Tibial nerve (tissue), 4 donors: ENCODE data around the gene PPP6R2. TPM values are rescaled to one million over a fixed set of nuclear protein-coding genes. Genes with fewer than 3 reads are reported as not detected.

Experiments
- DNase-seq, 2 donors: peaks; one replicate each; pipeline ENCODE4 v3.0.0-alpha.2; 2019; ENCODE audit warnings: low spot score in 2 of 2
- H3K27ac ChIP-seq, 4 donors: fragments of 200-600 bp; sonication (generic) in 3 of 4; one replicate each; pipeline ENCODE4 v1.5.1; 2017 to 2019; ENCODE audit warnings: mild to moderate bottlenecking in 1 of 4
- H3K27me3 ChIP-seq, 2 donors: fragments of 200-600 bp; sonication (generic) in 1 of 2; one replicate each; pipeline versions ENCODE4 v1.5.1 to v1.6.0; 2017 to 2019
- H3K36me3 ChIP-seq, 3 donors: fragments of 200-600 bp; sonication (generic); one replicate each; pipeline ENCODE4 v1.5.1; 2018 to 2019
- H3K4me1 ChIP-seq, 4 donors: fragments of 200-600 bp; sonication (generic) in 3 of 4; one replicate each; pipeline ENCODE4 v1.5.1; 2017 to 2019
- H3K4me3 ChIP-seq, 4 donors: fragments of 200-600 bp; sonication (generic) in 3 of 4; one replicate each; pipeline ENCODE4 v1.5.1; 2017 to 2019; ENCODE audit warnings: mild to moderate bottlenecking in 1 of 4, moderate library complexity in 1 of 4
- H3K9me3 ChIP-seq, 4 donors: fragments of 200-600 bp; sonication (generic) in 3 of 4; one replicate each; pipeline ENCODE4 v1.5.1; 2017 to 2019
- CTCF ChIP-seq, 5 experiments: fragments of 200-600 bp in 3 of 5; fragments of 450-650 bp in 2 of 5; sonication (generic) in 3 of 5; IDR thresholded peaks; one replicate each; pipeline ENCODE4 v1.5.1; 2016 to 2019; ENCODE audit warnings: antibody characterized with exemption in 5 of 5, mild to moderate bottlenecking in 3 of 5, moderate library complexity in 2 of 5
- EP300 ChIP-seq, 2 donors: sonication (generic); formaldehyde crosslinking; IDR thresholded peaks; one replicate each; pipeline ENCODE4 v1.6.1; 2017; ENCODE audit warnings: antibody characterized with exemption in 2 of 2, mild to moderate bottlenecking in 1 of 2
- POLR2A ChIP-seq, 2 donors: fragments of 450-650 bp; IDR thresholded peaks; one replicate each; pipeline ENCODE4 v1.6.1; 2017; ENCODE audit warnings: antibody characterized with exemption in 2 of 2, mild to moderate bottlenecking in 2 of 2, moderate library complexity in 2 of 2
- WGBS, 2 donors: methylation state at CpG; one replicate each; pipeline ENCODE4 v1.1.5; 2018; 5-methylcytosine and 5-hydroxymethylcytosine counted together
- total RNA-seq, 4 donors: library from RNA; depleted of rRNA; stranded (reverse); fragments of >200 nt; gene quantifications; one replicate each; pipeline ENCODE4 v1.1.0, GENCODE V29; 2016

PPP6R2 gene
- total RNA-seq, 4 donors from 2014 or later: 55.9 to 112 (median 76.7) TPM

- Histone ChIP-seq H3K4me3 (no peak overlapping the region), H3K36me3 (peaks cover 0 to 16% (median 0%) of the 10 kb centered on the region in 3 donors), H3K27me3 (no peaks in the 10 kb centered on the region), H3K4me1 (peaks cover 0 to 31% (median 5%) of the 10 kb centered on the region in 4 donors), H3K9me3 (no peaks in the 10 kb centered on the region), H3K27ac (no peak overlapping the region)
- no peak for TF ChIP-seq POLR2A (IDR thresholded peaks at IDR 0.05)
- TF ChIP-seq EP300 (IDR thresholded peaks at IDR 0.05): no peak
- TF ChIP-seq CTCF (IDR thresholded peaks at IDR 0.05): no peak
- WGBS, 2 donors: 82% methylated on average over 8 of the region's 8 CpGs
- DNase-seq: no peak
Measured at GRCh38 chr22:50347157-50347556, 4.0 kb downstream of the PPP6R2 start.

GRCh38 chr22:50348058-50348457, 4.9 kb downstream of the PPP6R2 start:
- no peak for TF ChIP-seq CTCF (IDR thresholded peaks at IDR 0.05)
- no peak for TF ChIP-seq POLR2A (IDR thresholded peaks at IDR 0.05)
- TF ChIP-seq EP300 (IDR thresholded peaks at IDR 0.05): no peak
- Histone ChIP-seq H3K9me3 (no peaks in the 10 kb centered on the region), H3K27me3 (no peaks in the 10 kb centered on the region), H3K27ac (no peak overlapping the region), H3K4me3 (no peak overlapping the region), H3K36me3 (peaks cover 0 to 25% (median 0%) of the 10 kb centered on the region in 3 donors), H3K4me1 (peaks cover 0 to 23% (median 2%) of the 10 kb centered on the region in 4 donors)
- no peak for DNase-seq
- WGBS, 2 donors: 69 to 73% methylated on average over 2 of the region's 2 CpGs

GRCh38 chr22:50356186-50356585, 13.1 kb downstream of the PPP6R2 start:
- H3K4me3 ChIP-seq: no peak overlapping the region
- no peaks in the 10 kb centered on the region for H3K27me3 ChIP-seq
- H3K4me1 ChIP-seq: peaks cover 0 to 3% (median 0%) of the 10 kb centered on the region in 4 donors
- 92% methylated on average over 8 of the region's 8 CpGs for WGBS, 2 donors
- no peak overlapping the region for H3K27ac ChIP-seq
- no peaks in the 10 kb centered on the region for H3K9me3 ChIP-seq
- no peak for DNase-seq
- H3K36me3 ChIP-seq: peaks cover 0 to 47% (median 9%) of the 10 kb centered on the region in 3 donors
- TF ChIP-seq POLR2A (IDR thresholded peaks at IDR 0.05): no peak
- no peak for TF ChIP-seq CTCF (IDR thresholded peaks at IDR 0.05)
- no peak for TF ChIP-seq EP300 (IDR thresholded peaks at IDR 0.05)

GRCh38 chr22:50357222-50357621, 14.1 kb downstream of the PPP6R2 start:
- peaks cover 0 to 3% (median 0%) of the 10 kb centered on the region in 4 donors for H3K4me1 ChIP-seq
- no peak overlapping the region for H3K27ac ChIP-seq
- TF ChIP-seq EP300 (IDR thresholded peaks at IDR 0.05) (no peak), CTCF (IDR thresholded peaks at IDR 0.05) (no peak), POLR2A (IDR thresholded peaks at IDR 0.05) (no peak)
- no peak overlapping the region for H3K4me3 ChIP-seq
- DNase-seq: no peak
- peaks cover 0 to 43% (median 9%) of the 10 kb centered on the region in 3 donors for H3K36me3 ChIP-seq
- H3K27me3 ChIP-seq: no peaks in the 10 kb centered on the region
- no peaks in the 10 kb centered on the region for H3K9me3 ChIP-seq
- WGBS, 2 donors: 83 to 97% methylated on average over 1 of the region's 1 CpG

GRCh38 chr22:50357756-50358155, 14.6 kb downstream of the PPP6R2 start:
- Histone ChIP-seq H3K36me3 (peaks cover 0 to 38% (median 9%) of the 10 kb centered on the region in 3 donors), H3K4me1 (peaks cover 0 to 7% (median 0%) of the 10 kb centered on the region in 4 donors), H3K27me3 (no peaks in the 10 kb centered on the region), H3K9me3 (no peaks in the 10 kb centered on the region), H3K4me3 (no peak overlapping the region), H3K27ac (no peak overlapping the region)
- no peak for DNase-seq
- WGBS, 2 donors: 93 to 96% methylated on average over 10 of the region's 10 CpGs
- TF ChIP-seq POLR2A (IDR thresholded peaks at IDR 0.05) (no peak), CTCF (IDR thresholded peaks at IDR 0.05) (no peak), EP300 (IDR thresholded peaks at IDR 0.05) (no peak)
